Ovary (tissue), 3 donors: ENCODE data around the gene POLR3H.

Experiments
- CTCF ChIP-seq, 3 donors: fragments of 450-650 bp in 2 of 3; fragments of 200-600 bp in 1 of 3; IDR thresholded peaks; one replicate each; pipeline versions ENCODE4 v1.5.1 to v1.8.0; 2016 to 2022; ENCODE audit warnings: antibody characterized with exemption in 3 of 3, mild to moderate bottlenecking in 1 of 3
- EP300 ChIP-seq: sonication (generic); formaldehyde crosslinking; IDR thresholded peaks from one replicate; pipeline ENCODE4 v1.6.1; 2017; ENCODE audit warnings: antibody characterized with exemption
- POLR2A ChIP-seq: fragments of 450-650 bp; IDR thresholded peaks from one replicate; pipeline ENCODE4 v1.6.1; 2017; ENCODE audit warnings: antibody characterized with exemption, mild to moderate bottlenecking, moderate library complexity
- donor health status: DM: no; HTN: no; CAD: no.

GRCh38 chr22:41540365-41540764 is 3.9 kb downstream of the POLR3H start:
- TF ChIP-seq POLR2A = no peak
- TF ChIP-seq CTCF (IDR thresholded peaks at IDR 0.05) = no peak
- no peak for TF ChIP-seq EP300
